H1 (cell line): ENCODE measurements around the gene CXCL1. TPM values are rescaled to one million over a fixed set of nuclear protein-coding genes. Genes with fewer than 3 reads are reported as not detected.

Experiments used
- CTCF ChIA-PET: fragments of 300-600 bp; sonication (Branson Sonifier 250); formaldehyde crosslinking; loops from one replicate; lab custom pipeline; 2021; ENCODE audit not compliant: partially characterized antibody; lab: Charles Lee
- POLR2A ChIA-PET: fragments of 300-600 bp; sonication (Branson Sonifier 250); formaldehyde crosslinking; loops from one replicate; lab custom pipeline; 2021; ENCODE audit warnings: inconsistent platforms; ENCODE audit not compliant: partially characterized antibody; lab: Charles Lee
- DNase-seq, 2 experiments: peaks; one replicate each; pipeline versions ENCODE4 v3.0.0 to v3.0.0-alpha.2; 2010 to 2022; ENCODE audit warnings: low spot score in 2 of 2, low read depth in 1 of 2, mixed read lengths in 1 of 2
- FAIRE-seq: peaks from 2 replicates; lab custom pipeline; 2011; peaks lifted over from hg19 to GRCh38; lab: Jason Lieb, UNC
- H2AFZ ChIP-seq: 2 replicates; pipeline ENCODE4 v1.8.1; 2012; ENCODE audit warnings: low read length, inconsistent platforms
- H2AK5ac ChIP-seq: 2 replicates; pipeline ENCODE4 v1.6.1; 2013; ENCODE audit warnings: low read depth, low read length
- H2BK120ac ChIP-seq: replicated peaks from 2 replicates; pipeline ENCODE3; 2013; ENCODE audit warnings: low read depth, low read length, inconsistent platforms
- H2BK12ac ChIP-seq: 2 replicates; pipeline ENCODE4 v1.6.1; 2013; ENCODE audit warnings: low read depth, low read length
- H2BK15ac ChIP-seq: 2 replicates; pipeline ENCODE4 v1.6.1; 2013; ENCODE audit warnings: low read length
- H2BK20ac ChIP-seq: 2 replicates; pipeline ENCODE4 v1.6.1; 2013; ENCODE audit warnings: low read length
- H2BK5ac ChIP-seq: 2 replicates; pipeline ENCODE4 v1.6.1; 2013; ENCODE audit warnings: low read depth, low read length
- H3K14ac ChIP-seq: 2 replicates; pipeline ENCODE4 v1.6.1; 2013; ENCODE audit warnings: inconsistent platforms; ENCODE audit not compliant: insufficient read length
- H3K18ac ChIP-seq: 2 replicates; pipeline ENCODE4 v1.6.1; 2013; ENCODE audit warnings: low read length; ENCODE audit errors: extremely low read depth
- H3K23ac ChIP-seq: 2 replicates; pipeline ENCODE4 v1.6.1; 2013; ENCODE audit warnings: inconsistent platforms; ENCODE audit not compliant: insufficient read length
- H3K23me2 ChIP-seq: 2 replicates; pipeline ENCODE4 v1.6.1; 2013; ENCODE audit warnings: low read depth, low read length
- H3K27ac ChIP-seq: 2 replicates; pipeline ENCODE4 v1.6.1; 2011; ENCODE audit warnings: low read depth, low read length, inconsistent platforms
- H3K27me3 ChIP-seq, 4 experiments: replicated peaks in 1 of 4; 1 replicate in 1 of 4; 2 replicates in 3 of 4; pipeline versions ENCODE4 v1.6.1 to v1.8.1; 2011 to 2013; ENCODE audit warnings: low read length in 3 of 4, mild to moderate bottlenecking in 3 of 4, inconsistent platforms in 2 of 4, mixed read lengths in 2 of 4, moderate library complexity in 1 of 4; ENCODE audit not compliant: control insufficient read depth in 3 of 4, insufficient read depth in 3 of 4; ENCODE audit errors: extremely low read depth in 1 of 4
- H3K36me3 ChIP-seq, 4 experiments: 2 replicates each; pipeline versions ENCODE4 v1.6.1 to v1.8.1; 2011 to 2013; ENCODE audit warnings: mild to moderate bottlenecking in 4 of 4, low read length in 3 of 4, moderate library complexity in 2 of 4, control low read depth in 1 of 4, inconsistent platforms in 1 of 4; ENCODE audit not compliant: insufficient read depth in 4 of 4, control insufficient read depth in 2 of 4
- H3K4ac ChIP-seq: replicated peaks from 2 replicates; pipeline ENCODE3; 2013; ENCODE audit warnings: low read length, low read depth, mixed read lengths, inconsistent platforms; ENCODE audit not compliant: insufficient read length
- H3K4me1 ChIP-seq, 4 experiments: replicated peaks in 1 of 4; 1 replicate in 1 of 4; 2 replicates in 3 of 4; pipeline versions ENCODE4 v1.6.1 to v1.8.1; 2011 to 2013; ENCODE audit warnings: low read length in 3 of 4, inconsistent platforms in 2 of 4, mixed read lengths in 1 of 4; ENCODE audit not compliant: insufficient read depth in 4 of 4, control insufficient read depth in 3 of 4
- H3K4me2 ChIP-seq, 2 experiments: 2 replicates each; pipeline versions ENCODE4 v1.6.1 to v1.8.1; 2011 to 2013; ENCODE audit warnings: low read depth in 2 of 2, low read length in 2 of 2, control low read depth in 1 of 2, inconsistent platforms in 1 of 2, mild to moderate bottlenecking in 1 of 2; ENCODE audit not compliant: insufficient read depth in 1 of 2
- H3K4me3 ChIP-seq, 4 experiments: fragments of 200-600, 300-600 bp in 1 of 4; sonication (generic), shearing (Covaris generic), sonication (Bioruptor Twin) in 1 of 4; 2 replicates each; pipeline versions ENCODE4 v1.5.1 to v1.8.1; 2011 to 2016; ENCODE audit warnings: low read length in 4 of 4, low read depth in 3 of 4, control low read depth in 2 of 4, inconsistent platforms in 2 of 4, mild to moderate bottlenecking in 2 of 4, mixed read lengths in 1 of 4, moderate library complexity in 1 of 4; ENCODE audit not compliant: insufficient read depth in 2 of 4; ENCODE audit errors: extremely low read depth in 1 of 4
- H3K56ac ChIP-seq: replicated peaks from 2 replicates; pipeline ENCODE3; 2013; ENCODE audit warnings: low read depth, mild to moderate bottlenecking, mixed read lengths, low read length, inconsistent platforms; ENCODE audit not compliant: insufficient read length
- H3K79me1 ChIP-seq: 2 replicates; pipeline ENCODE4 v1.6.1; 2013; ENCODE audit warnings: low read depth, low read length, control low read depth
- H3K79me2 ChIP-seq, 2 experiments: 2 replicates each; pipeline versions ENCODE4 v1.6.1 to v1.8.1; 2012 to 2013; ENCODE audit warnings: low read length in 2 of 2, mild to moderate bottlenecking in 2 of 2, inconsistent platforms in 1 of 2; ENCODE audit not compliant: insufficient read depth in 2 of 2, control insufficient read depth in 1 of 2
- H3K9ac ChIP-seq, 4 experiments: replicated peaks in 1 of 4; 1 replicate in 1 of 4; 2 replicates in 3 of 4; pipeline versions ENCODE4 v1.6.1 to v1.8.1; 2011 to 2013; ENCODE audit warnings: low read depth in 3 of 4, low read length in 3 of 4, control low read depth in 2 of 4, mild to moderate bottlenecking in 2 of 4, moderate library complexity in 2 of 4, inconsistent platforms in 1 of 4; ENCODE audit errors: extremely low read depth in 1 of 4
- H3K9me3 ChIP-seq, 2 experiments: 2 replicates each; pipeline versions ENCODE4 v1.6.1 to v1.8.1; 2012 to 2013; ENCODE audit warnings: mild to moderate bottlenecking in 2 of 2, moderate library complexity in 2 of 2, control low read depth in 1 of 2, inconsistent platforms in 1 of 2, low read depth in 1 of 2, low read length in 1 of 2, mixed read lengths in 1 of 2; ENCODE audit not compliant: insufficient read depth in 2 of 2
- H4K20me1 ChIP-seq, 2 experiments: replicated peaks in 1 of 2; 2 replicates each; pipeline versions ENCODE3 to v1.8.1; 2011 to 2013; ENCODE audit warnings: inconsistent platforms in 2 of 2, low read length in 2 of 2, mild to moderate bottlenecking in 1 of 2; ENCODE audit not compliant: insufficient read depth in 2 of 2, control insufficient read depth in 1 of 2
- H4K5ac ChIP-seq: 2 replicates; pipeline ENCODE4 v1.6.1; 2013; ENCODE audit warnings: low read length, low read depth, mixed read lengths, inconsistent platforms; ENCODE audit not compliant: insufficient read length
- H4K8ac ChIP-seq: 2 replicates; pipeline ENCODE4 v1.8.0; 2013; ENCODE audit warnings: mild to moderate bottlenecking, moderate library complexity, low read length, inconsistent platforms; ENCODE audit not compliant: insufficient read depth; ENCODE audit errors: extremely low read depth
- H4K91ac ChIP-seq: replicated peaks from 2 replicates; pipeline ENCODE3; 2013; ENCODE audit warnings: low read length, mixed read lengths, inconsistent platforms; ENCODE audit not compliant: insufficient read length
- ASH2L ChIP-seq: fragments of 200-600, 300-600 bp; sonication (generic); IDR thresholded peaks from one replicate; pipeline ENCODE4 v1.7.1; 2017; ENCODE audit warnings: low read length
- CTBP2 ChIP-seq: IDR thresholded peaks from 2 replicates; pipeline ENCODE4 v1.7.0; 2011; ENCODE audit warnings: borderline replicate concordance, mild to moderate bottlenecking, moderate library complexity, mixed read lengths, low read length; ENCODE audit not compliant: insufficient read depth, insufficient read length
- GTF2F1 ChIP-seq: IDR thresholded peaks from 2 replicates; pipeline ENCODE4 v1.6.1; 2012; ENCODE audit warnings: low read depth, low read length, improper control_type of control experiment, borderline replicate concordance
- PHF8 ChIP-seq: fragments of 200-600 bp; sonication (generic); conservative IDR thresholded peaks from 2 replicates; pipeline ENCODE4 v1.7.1; 2012; ENCODE audit warnings: low read depth, mild to moderate bottlenecking, inconsistent platforms, low read length, moderate library complexity
- SIRT6 ChIP-seq: IDR thresholded peaks from one replicate; pipeline ENCODE4 v1.7.1; 2012; ENCODE audit warnings: low read length, inconsistent platforms
- TAF1 ChIP-seq: IDR thresholded peaks from 2 replicates; pipeline ENCODE4 v1.6.1; 2011; ENCODE audit warnings: mild to moderate bottlenecking, low read depth, low read length
- polyA plus RNA-seq, 7 experiments: library from polyadenylated mRNA; depleted of rRNA in 3 of 7; stranded (reverse) in 5 of 7; unstranded in 2 of 7; fragments of >200 nt in 5 of 7; fragments of 200-250 nt in 2 of 7; gene quantifications; 1 replicate in 5 of 7; 2 replicates in 1 of 7; 4 replicates in 1 of 7; pipeline versions ENCODE4 v1.2.1 to v1.2.3, GENCODE V29; 2011 to 2013; ENCODE audit warnings: missing spikeins in 2 of 7, mixed read lengths in 2 of 7
- total RNA-seq: library from RNA; stranded (reverse); fragmentation: NEBNext Ultra II Directional; extraction: Animal tissue kit (Norgen Biotek cat#: 25700); gene quantifications from 2 replicates; pipeline ENCODE4 v1.2.1, GENCODE V29; 2021

CXCL1 gene
- total and polyA plus RNA-seq, 2 of the 8 experiments (the other 6 are each of a cell fraction or from before 2014, with no cell fraction given), result 0.77 to 0.80 TPM

DNA sequence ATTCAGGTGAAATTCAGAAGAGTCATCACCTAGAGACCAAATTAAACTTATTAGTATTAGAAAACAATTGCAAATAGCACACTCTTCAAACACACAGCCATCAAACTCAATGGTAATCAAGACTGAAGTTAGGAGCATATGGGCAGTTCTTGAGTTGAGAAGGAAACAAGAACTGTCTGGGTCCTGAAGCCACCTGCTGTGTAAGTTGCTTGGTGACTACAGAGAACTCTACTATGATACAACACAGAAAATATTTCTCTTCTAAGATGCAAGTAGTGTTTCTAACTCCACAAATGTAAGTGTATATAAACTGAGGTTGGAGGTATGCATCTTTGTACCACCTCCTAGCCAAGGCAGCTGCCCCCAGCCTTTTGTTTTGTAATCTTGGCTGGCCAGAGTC is 16.4 kb upstream of the CXCL1 start:
- no peak overlapping the region for H3K4me3 ChIP-seq

More for the DNA sequence above, 16.4 kb upstream of the CXCL1 start:
- Histone ChIP-seq H3K14ac (no peak overlapping the region), H4K5ac (no peak overlapping the region), H3K4me1 (0 out of 7 replicates have a peak, but pooled peaks cover 0 to 3% (median 0%) of the 10 kb centered on the region in 4 experiments), H3K79me1 (no peaks in the 10 kb centered on the region), H2BK5ac (no peak overlapping the region), H2BK120ac (no peak overlapping the region), H2BK20ac (no peak overlapping the region), H3K36me3 (no peaks in the 10 kb centered on the region), H3K23me2 (no peaks in the 10 kb centered on the region; the same call in 1 of the 2 replicates), H3K4me2 (peak overlapping the region in 1 of 2 experiments; percentile 32; a peak in 1 of 4 replicates), H2BK12ac (no peak overlapping the region), H2AK5ac (no peak overlapping the region), H2AFZ (peak overlapping the region; percentile 77; the same call in 1 of the 2 replicates), H4K8ac (no peak overlapping the region), H3K27me3 (no peaks in the 10 kb centered on the region), H3K9me3 (no peaks in the 10 kb centered on the region), H3K79me2 (no peaks in the 10 kb centered on the region), H2BK15ac (no peak overlapping the region), H4K91ac (peak overlapping the region; percentile 32), H3K56ac (no peak overlapping the region), H3K27ac (no peak overlapping the region), H3K4ac (no peak overlapping the region), H3K9ac (no peak overlapping the region), H3K23ac (no peak overlapping the region), H4K20me1 (no peaks in the 10 kb centered on the region), H3K18ac (no peak overlapping the region)
- no peak for TF ChIP-seq ASH2L
- TF ChIP-seq GTF2F1, result no peak
- no peak for TF ChIP-seq PHF8
- no peak for TF ChIP-seq CTBP2
- no peak for TF ChIP-seq TAF1
- TF ChIP-seq SIRT6, result no peak
- CTCF ChIA-PET, result interaction anchor here (0.9 to 5.0 kb wide), 7 partner anchors 9 to 117 kb away, joined by 3 to 40 read pairs (median 3); partner anchors contain the start of gene CXCL1
- POLR2A ChIA-PET, result no interaction called here
- FAIRE-seq (no peak), DNase-seq (no peak)
